Activated CD8-positive, alpha-beta memory T cell treated with anti-CD3 and anti-CD28 coated beads, Interleukin-2, amount 10 ng/mL, durations not matched to agents 7 days and 5 days (primary cell): ENCODE data around the gene VSIG8. TPM values are rescaled to one million over a fixed set of nuclear protein-coding genes. Genes with fewer than 3 reads are reported as not detected.

ENCODE experiments used
- ATAC-seq: fragments of 150-1000 bp; cut with Tn5 transposase; one replicate; pipeline ENCODE4 v1.10.0; 2021; ENCODE audit warnings: moderate library complexity
- CTCF ChIA-PET: fragments of 350-600 bp; sonication (Branson Sonifier 250); formaldehyde crosslinking; loops from one replicate; lab custom pipeline; 2021; ENCODE audit warnings: antibody characterized with exemption; lab: Charles Lee
- DNase-seq: peaks from one replicate; pipeline ENCODE4 v3.0.0-alpha.2; 2020
- H3K27ac Mint-ChIP-seq: one replicate; pipeline ENCODE4 v1.8.0; 2021; ENCODE audit warnings: mild to moderate bottlenecking, mixed read lengths
- H3K27me3 Mint-ChIP-seq: one replicate; pipeline ENCODE4 v1.8.0; 2021; ENCODE audit warnings: mixed read lengths
- H3K36me3 Mint-ChIP-seq: one replicate; pipeline ENCODE4 v1.8.0; 2021; ENCODE audit warnings: mild to moderate bottlenecking, mixed read lengths
- H3K4me1 Mint-ChIP-seq: one replicate; pipeline ENCODE4 v1.8.0; 2021; ENCODE audit warnings: mixed read lengths
- H3K4me3 Mint-ChIP-seq: one replicate; pipeline ENCODE4 v1.8.0; 2021; ENCODE audit warnings: mild to moderate bottlenecking, moderate library complexity, mixed read lengths
- H3K9me3 Mint-ChIP-seq: one replicate; pipeline ENCODE4 v1.8.0; 2022; ENCODE audit warnings: low read depth, mixed read lengths
- total RNA-seq, 2 experiments: library from RNA; stranded (reverse); gene quantifications; one replicate each; pipeline ENCODE4 v1.2.3, GENCODE V29; 2021

The VSIG8 gene
- total RNA-seq, 2 experiments from 2014 or later, result not detected

DNA sequence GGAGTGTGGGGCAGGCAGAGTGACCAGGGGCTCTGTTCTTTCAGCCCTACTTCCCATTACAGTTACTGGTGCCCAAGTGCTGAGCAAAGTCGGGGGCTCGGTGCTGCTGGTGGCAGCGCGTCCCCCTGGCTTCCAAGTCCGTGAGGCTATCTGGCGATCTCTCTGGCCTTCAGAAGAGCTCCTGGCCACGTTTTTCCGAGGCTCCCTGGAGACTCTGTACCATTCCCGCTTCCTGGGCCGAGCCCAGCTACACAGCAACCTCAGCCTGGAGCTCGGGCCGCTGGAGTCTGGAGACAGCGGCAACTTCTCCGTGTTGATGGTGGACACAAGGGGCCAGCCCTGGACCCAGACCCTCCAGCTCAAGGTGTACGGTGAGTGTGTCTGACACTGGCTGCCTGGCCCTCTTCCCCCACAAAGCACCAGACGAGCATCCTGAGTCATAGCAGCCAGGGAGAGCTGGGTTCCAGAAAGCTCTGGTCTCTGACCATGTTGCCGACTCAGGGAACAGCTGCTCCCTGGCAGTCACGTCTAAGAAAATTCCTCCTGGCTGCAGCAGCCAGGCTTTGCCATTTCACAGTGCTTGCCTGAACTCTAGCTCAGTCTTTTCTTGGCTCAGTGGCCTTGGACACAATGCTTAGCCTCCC is 32.5 kb downstream of the VSIG8 start:
- Mint-ChIP-seq H3K4me3 (no peak overlapping the region), H3K4me1 (peaks cover 42% of the 10 kb centered on the region), H3K9me3 (peaks cover 2% of the 10 kb centered on the region), H3K27me3 (peaks cover 22% of the 10 kb centered on the region), H3K36me3 (peaks cover 17% of the 10 kb centered on the region), H3K27ac (no peak overlapping the region)
- CTCF ChIA-PET, result interaction anchor here (1.0 to 3.7 kb wide), 2 partner anchors 9 to 14 kb away, joined by 3 to 16 read pairs; no protein-coding TSS in a partner anchor
- ATAC-seq, result no peak
- no peak for DNase-seq

GRCh38 chr1:159829273-159829634 is 33.2 kb downstream of the VSIG8 start:
- H3K4me3 Mint-ChIP-seq, result no peak overlapping the region
- no peak for DNase-seq
- no peak for ATAC-seq
- H3K27ac Mint-ChIP-seq, result no peak overlapping the region
- peaks cover 2% of the 10 kb centered on the region for H3K9me3 Mint-ChIP-seq
- peaks cover 17% of the 10 kb centered on the region for H3K36me3 Mint-ChIP-seq
- CTCF ChIA-PET, result interaction anchor here (1.0 to 3.5 kb wide), 3 partner anchors 13 to 61 kb away, joined by 3 to 17 read pairs (median 16); no protein-coding TSS in a partner anchor
- peaks cover 29% of the 10 kb centered on the region for H3K27me3 Mint-ChIP-seq
- H3K4me1 Mint-ChIP-seq, result peaks cover 48% of the 10 kb centered on the region

- H3K4me3 Mint-ChIP-seq, result no peak overlapping the region
- no peak overlapping the region for H3K27ac Mint-ChIP-seq
- DNase-seq (no peak), ATAC-seq (no peak)
- H3K9me3 Mint-ChIP-seq, result peaks cover 2% of the 10 kb centered on the region
- H3K27me3 Mint-ChIP-seq, result peaks cover 34% of the 10 kb centered on the region
- CTCF ChIA-PET, result interaction anchor here (1.2 to 3.5 kb wide), 4 partner anchors 23 to 62 kb away, joined by 3 to 17 read pairs (median 14); partner anchors contain the start of gene DUSP23
- H3K4me1 Mint-ChIP-seq, result peaks cover 50% of the 10 kb centered on the region
- peaks cover 17% of the 10 kb centered on the region for H3K36me3 Mint-ChIP-seq
Observed at GRCh38 chr1:159828581-159829272, 33.7 kb downstream of the VSIG8 start.

DNA sequence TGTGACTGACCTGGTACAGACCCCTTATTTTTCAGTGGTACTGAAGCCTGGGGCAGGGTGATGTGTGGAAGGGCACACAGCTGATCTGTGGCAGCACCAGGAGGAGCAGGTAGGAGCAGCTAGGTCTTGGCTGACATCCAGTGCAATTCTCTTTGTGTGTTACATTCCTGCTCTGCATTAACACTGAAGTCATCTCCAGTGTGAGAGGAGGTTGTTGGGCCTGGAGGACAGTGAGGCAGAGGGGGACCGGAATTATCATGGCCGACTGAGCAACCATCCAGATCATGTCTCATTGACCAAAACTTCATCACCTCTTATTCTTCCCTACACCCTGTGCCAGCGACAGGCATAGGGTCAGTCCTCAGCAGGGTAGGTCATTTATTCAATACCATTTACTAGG is 34.3 kb downstream of the VSIG8 start:
- no peak overlapping the region for H3K4me3 Mint-ChIP-seq
- peaks cover 50% of the 10 kb centered on the region for H3K4me1 Mint-ChIP-seq
- DNase-seq (no peak), ATAC-seq (no peak)
- H3K27ac Mint-ChIP-seq, result no peak overlapping the region
- peaks cover 2% of the 10 kb centered on the region for H3K9me3 Mint-ChIP-seq
- H3K36me3 Mint-ChIP-seq, result peaks cover 17% of the 10 kb centered on the region
- CTCF ChIA-PET, result interaction anchor here (1.1 to 3.5 kb wide), 6 partner anchors 11 to 62 kb away, joined by 3 to 17 read pairs (median 8); partner anchors contain the start of genes DUSP23 and FCRL6
- H3K27me3 Mint-ChIP-seq, result peaks cover 40% of the 10 kb centered on the region

- peaks cover 50% of the 10 kb centered on the region for H3K4me1 Mint-ChIP-seq
- DNase-seq (no peak), ATAC-seq (peak; percentile 7)
- peaks cover 2% of the 10 kb centered on the region for H3K9me3 Mint-ChIP-seq
- H3K27me3 Mint-ChIP-seq, result peaks cover 46% of the 10 kb centered on the region
- H3K27ac Mint-ChIP-seq, result peak overlapping the region; percentile 83
- H3K4me3 Mint-ChIP-seq, result peak overlapping the region; percentile 25
- peaks cover 17% of the 10 kb centered on the region for H3K36me3 Mint-ChIP-seq
- CTCF ChIA-PET, result interaction anchor here (0.8 to 3.5 kb wide), 13 partner anchors 11 to 180 kb away, joined by 3 to 17 read pairs (median 4); partner anchors contain the start of genes DUSP23 and FCRL6
Observed at GRCh38 chr1:159827549-159827948, 34.9 kb downstream of the VSIG8 start.

GRCh38 chr1:159827102-159827490 is 35.4 kb downstream of the VSIG8 start:
- peak; percentile 54 for ATAC-seq
- Mint-ChIP-seq H3K27ac (peak overlapping the region; percentile 83), H3K9me3 (peaks cover 2% of the 10 kb centered on the region), H3K36me3 (peaks cover 17% of the 10 kb centered on the region), H3K27me3 (peaks cover 51% of the 10 kb centered on the region), H3K4me3 (peak overlapping the region; percentile 25), H3K4me1 (peaks cover 50% of the 10 kb centered on the region)
- peak; percentile 61 for DNase-seq
- CTCF ChIA-PET, result interaction anchor here (0.7 to 3.5 kb wide), 14 partner anchors 10 to 181 kb away, joined by 3 to 17 read pairs (median 4); partner anchors contain the start of genes DUSP23 and FCRL6

- Mint-ChIP-seq H3K36me3 (peaks cover 17% of the 10 kb centered on the region), H3K4me1 (peaks cover 50% of the 10 kb centered on the region), H3K9me3 (peaks cover 2% of the 10 kb centered on the region), H3K4me3 (peak within 1 kb of the TSS; percentile 25), H3K27me3 (peaks cover 55% of the 10 kb centered on the region), H3K27ac (peak within 1 kb of the TSS; percentile 83)
- CTCF ChIA-PET, result interaction anchor here (0.7 to 3.5 kb wide), 15 partner anchors 10 to 181 kb away, joined by 3 to 17 read pairs (median 6); partner anchors contain the start of genes DUSP23 and FCRL6
- ATAC-seq (peak; percentile 84), DNase-seq (peak; percentile 95)
Observed at GRCh38 chr1:159826441-159827101, 35.9 kb downstream of the VSIG8 start, which contains the start of gene SLAMF8. SLAMF8 (plus strand) TSS chr1:159826873; CDS start chr1:159826899, 26 bp downstream.

DNA sequence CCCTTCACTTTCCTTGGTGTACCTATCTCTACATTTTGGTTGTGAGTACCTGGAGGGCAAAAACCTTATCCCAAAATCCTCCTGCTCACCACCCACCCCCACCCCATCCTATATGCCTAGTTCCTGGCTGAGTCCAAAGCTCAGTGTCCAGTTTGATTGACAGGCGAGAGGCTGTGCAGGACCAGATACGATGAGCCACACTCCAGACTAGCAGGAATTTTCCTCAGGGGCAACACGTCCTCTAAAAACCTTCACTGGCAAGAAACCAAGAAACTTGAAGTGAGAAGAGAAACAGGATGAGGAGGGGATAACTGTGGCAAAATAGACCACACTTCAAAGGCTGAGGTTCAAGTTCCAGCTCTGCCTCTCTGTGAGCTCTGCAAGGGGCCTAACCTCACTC is 36.9 kb downstream of the VSIG8 start:
- Mint-ChIP-seq H3K36me3 (peaks cover 17% of the 10 kb centered on the region), H3K4me1 (peaks cover 50% of the 10 kb centered on the region), H3K4me3 (no peak overlapping the region), H3K27ac (peak overlapping the region; percentile 45), H3K9me3 (peaks cover 2% of the 10 kb centered on the region), H3K27me3 (peaks cover 54% of the 10 kb centered on the region)
- no peak for ATAC-seq
- CTCF ChIA-PET, result interaction anchor here (1.3 to 2.9 kb wide), 8 partner anchors 9 to 67 kb away, joined by 3 to 13 read pairs (median 7); partner anchors contain the start of genes DUSP23 and FCRL6
- no peak for DNase-seq

- H3K27ac Mint-ChIP-seq, result no peak overlapping the region
- CTCF ChIA-PET, result interaction anchor here (0.9 to 1.3 kb wide), 2 partner anchors 24 to 69 kb away, joined by 3 read pairs; no protein-coding TSS in a partner anchor
- no peaks in the 10 kb centered on the region for H3K9me3 Mint-ChIP-seq
- H3K36me3 Mint-ChIP-seq, result peaks cover 8% of the 10 kb centered on the region
- peaks cover 45% of the 10 kb centered on the region for H3K27me3 Mint-ChIP-seq
- DNase-seq (no peak), ATAC-seq (no peak)
- peaks cover 43% of the 10 kb centered on the region for H3K4me1 Mint-ChIP-seq
- H3K4me3 Mint-ChIP-seq, result no peak overlapping the region
Observed at GRCh38 chr1:159823406-159823805, 39.1 kb downstream of the VSIG8 start.

DNA sequence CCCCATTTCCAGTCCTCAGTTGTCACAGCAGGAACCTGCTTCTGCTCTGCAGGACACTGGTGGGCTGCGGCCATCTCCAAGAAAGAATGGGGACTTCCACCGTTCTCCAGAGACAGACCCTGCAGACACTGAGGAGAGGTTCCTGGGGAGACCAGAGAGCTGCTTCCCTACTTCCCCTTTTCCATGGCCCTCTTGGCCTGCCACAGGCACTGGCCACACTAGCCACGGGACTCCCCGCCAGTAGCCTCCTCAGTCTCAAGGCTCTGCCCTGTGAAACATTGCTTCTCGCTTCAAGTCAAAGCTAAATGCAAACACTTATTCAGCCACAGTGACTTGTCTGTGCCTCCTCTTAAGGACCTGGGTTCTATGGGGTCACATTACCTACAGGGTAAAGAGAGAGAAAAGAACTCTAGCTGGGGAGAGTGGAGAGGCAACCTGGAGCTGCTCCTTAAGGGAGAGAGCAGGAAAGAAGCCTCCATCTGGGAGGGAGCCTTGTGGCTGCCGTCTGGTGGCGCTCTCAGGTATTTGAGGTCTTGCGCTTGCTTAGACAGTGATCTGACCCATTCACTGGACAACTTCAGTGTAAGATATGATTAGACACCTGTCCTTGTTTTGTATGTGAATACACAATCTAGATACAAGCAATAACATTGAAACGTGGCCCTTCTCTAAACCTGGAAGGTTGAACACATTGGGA is 41.1 kb downstream of the VSIG8 start:
- DNase-seq, result no peak
- Mint-ChIP-seq H3K4me3 (no peak overlapping the region), H3K27ac (no peak overlapping the region), H3K36me3 (no peaks in the 10 kb centered on the region), H3K9me3 (no peaks in the 10 kb centered on the region), H3K27me3 (peaks cover 47% of the 10 kb centered on the region), H3K4me1 (peaks cover 24% of the 10 kb centered on the region)
- ATAC-seq, result no peak
- CTCF ChIA-PET, result interaction anchor here (0.9 to 4.0 kb wide), 12 partner anchors 9 to 72 kb away, joined by 3 to 32 read pairs (median 5); partner anchors contain the start of genes DUSP23 and FCRL6

DNA sequence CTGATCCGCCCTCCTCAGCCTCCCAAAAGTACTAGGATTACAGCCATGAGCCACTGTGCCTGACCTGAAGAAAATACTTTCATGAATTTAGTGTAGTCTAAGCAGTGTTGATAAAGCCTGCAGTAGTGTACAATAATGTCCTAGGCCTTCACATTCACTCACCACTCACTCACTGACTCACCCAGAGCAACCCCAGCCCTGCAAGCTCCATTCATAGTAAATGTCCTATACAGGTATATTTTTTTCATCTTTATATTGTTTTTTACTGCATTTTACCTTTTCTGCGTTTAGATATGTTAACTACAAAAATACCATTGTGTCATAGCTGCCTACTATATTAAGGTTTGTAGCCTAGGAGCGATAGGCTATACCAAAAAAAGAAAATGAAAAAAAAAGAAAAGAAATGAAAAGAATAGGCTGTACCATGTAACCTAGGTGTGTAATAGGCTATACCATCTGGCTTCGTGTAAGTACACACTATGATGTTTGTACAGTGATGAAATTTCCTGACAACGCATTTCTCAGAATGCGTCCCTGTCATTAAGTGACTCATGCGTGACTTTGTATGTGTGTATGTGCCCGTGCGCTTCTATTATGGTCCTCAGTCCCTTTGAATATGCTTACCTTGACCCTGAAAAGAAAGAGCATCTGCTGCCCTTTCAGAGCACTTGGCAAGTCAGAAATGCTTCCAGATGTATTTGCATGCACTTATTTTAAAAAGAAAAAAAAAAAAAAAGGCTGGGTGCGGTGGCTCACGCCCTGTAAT is 45.0 kb downstream of the VSIG8 start:
- ATAC-seq (no peak), DNase-seq (no peak)
- H3K27ac Mint-ChIP-seq, result no peak overlapping the region
- no peaks in the 10 kb centered on the region for H3K36me3 Mint-ChIP-seq
- no peak overlapping the region for H3K4me3 Mint-ChIP-seq
- CTCF ChIA-PET, result interaction anchor here (1.0 to 11.0 kb wide), 3 partner anchors 7 to 18 kb away, joined by 4 to 71 read pairs (median 7); partner anchors contain the start of gene FCRL6
- peaks cover 6% of the 10 kb centered on the region for H3K4me1 Mint-ChIP-seq
- H3K27me3 Mint-ChIP-seq, result peaks cover 27% of the 10 kb centered on the region
- no peaks in the 10 kb centered on the region for H3K9me3 Mint-ChIP-seq
